Activated CD4-positive, alpha-beta T cell treated with anti-CD3 and anti-CD28 coated beads, Interleukin-2, amount 10 ng/mL, durations not matched to agents 7 days and 5 days (primary cell): ENCODE measurements around the gene PHGDH. TPM values are rescaled to one million over a fixed set of nuclear protein-coding genes. Genes with fewer than 3 reads are reported as not detected.

Experiments
- CTCF ChIA-PET: fragments of 350-600 bp; sonication (Branson Sonifier 250); formaldehyde crosslinking; loops from one replicate; lab custom pipeline; 2021; ENCODE audit warnings: antibody characterized with exemption; lab: Charles Lee
- POLR2A ChIA-PET: fragments of 350-600 bp; sonication (Branson Sonifier 250); formaldehyde crosslinking; loops from one replicate; lab custom pipeline; 2021; ENCODE audit warnings: antibody characterized with exemption; lab: Charles Lee
- DNase-seq: peaks from one replicate; pipeline ENCODE4 v3.0.0-alpha.2; 2020
- H3K27ac Mint-ChIP-seq: one replicate; pipeline ENCODE4 v1.8.0; 2021; ENCODE audit warnings: mild to moderate bottlenecking, moderate library complexity, mixed read lengths
- H3K27me3 Mint-ChIP-seq: one replicate; pipeline ENCODE4 v1.8.0; 2021; ENCODE audit warnings: mixed read lengths
- H3K36me3 Mint-ChIP-seq: one replicate; pipeline ENCODE4 v1.8.0; 2021; ENCODE audit warnings: low read depth, mixed read lengths
- H3K4me1 Mint-ChIP-seq: one replicate; pipeline ENCODE4 v1.8.0; 2021; ENCODE audit warnings: mixed read lengths
- H3K4me3 Mint-ChIP-seq: one replicate; pipeline ENCODE4 v1.8.0; 2021; ENCODE audit warnings: mild to moderate bottlenecking, moderate library complexity, mixed read lengths
- H3K9me3 Mint-ChIP-seq: one replicate; pipeline ENCODE4 v1.8.0; 2021; ENCODE audit warnings: mixed read lengths
- total RNA-seq, 2 experiments: library from RNA; stranded (reverse); gene quantifications; one replicate each; pipeline ENCODE4 v1.2.3, GENCODE V29; 2021

PHGDH gene
- total RNA-seq, 2 experiments from 2014 or later, result 102 to 115 TPM

DNA sequence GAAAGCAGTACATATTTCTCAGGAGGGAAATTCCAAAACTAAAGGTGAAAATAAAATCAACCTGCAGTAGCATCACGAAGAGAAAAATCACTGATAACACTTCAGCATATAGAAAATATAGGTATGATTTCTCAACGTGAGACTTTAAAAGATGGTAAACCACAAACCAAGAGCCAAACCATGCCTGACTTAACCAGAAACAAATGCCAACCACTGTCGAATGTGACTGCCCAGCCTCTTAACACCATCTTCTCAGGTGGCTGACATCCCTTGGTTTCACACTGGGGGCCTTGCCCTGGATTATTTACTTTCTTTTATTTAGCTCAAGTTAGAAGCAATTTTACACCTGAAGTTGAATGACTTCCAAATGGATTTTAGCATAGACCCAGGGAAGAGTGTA lies 46.9 kb downstream of the PHGDH start:
- Mint-ChIP-seq H3K9me3 (no peaks in the 10 kb centered on the region), H3K27ac (no peak overlapping the region), H3K4me1 (peaks cover 13% of the 10 kb centered on the region), H3K36me3 (no peaks in the 10 kb centered on the region), H3K4me3 (no peak overlapping the region), H3K27me3 (peaks cover 39% of the 10 kb centered on the region)
- POLR2A ChIA-PET, result no interaction called here
- CTCF ChIA-PET, result interaction anchor here (0.7 to 1.1 kb wide), 2 partner anchors 13 to 21 kb away, joined by 3 to 4 read pairs; no protein-coding TSS in a partner anchor
- DNase-seq, result no peak

DNA sequence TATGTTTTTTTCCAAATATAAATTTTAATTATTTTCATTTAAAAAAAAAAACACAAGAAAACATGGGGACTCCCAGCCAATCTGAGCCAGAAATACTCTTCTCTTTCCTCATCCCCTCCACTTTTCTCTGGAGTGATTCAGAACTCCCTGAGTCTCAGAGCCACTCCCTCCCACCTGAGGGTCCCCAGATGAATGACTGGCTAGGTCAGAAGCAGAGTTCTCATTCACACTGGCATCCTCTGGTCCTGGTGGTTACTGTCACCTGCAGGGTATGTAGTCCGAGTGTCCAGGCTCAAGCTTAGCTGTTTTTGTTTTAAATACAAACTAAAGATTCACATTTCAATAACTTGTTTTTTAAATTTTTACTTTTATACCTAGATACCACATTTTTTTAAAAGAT lies 50.7 kb downstream of the PHGDH start:
- DNase-seq, result no peak
- H3K4me3 Mint-ChIP-seq, result no peak overlapping the region
- POLR2A ChIA-PET, result no interaction called here
- no peak overlapping the region for H3K27ac Mint-ChIP-seq
- H3K9me3 Mint-ChIP-seq, result no peaks in the 10 kb centered on the region
- H3K4me1 Mint-ChIP-seq, result peaks cover 11% of the 10 kb centered on the region
- peaks cover 51% of the 10 kb centered on the region for H3K27me3 Mint-ChIP-seq
- CTCF ChIA-PET, result no interaction called here
- H3K36me3 Mint-ChIP-seq, result no peaks in the 10 kb centered on the region

DNA sequence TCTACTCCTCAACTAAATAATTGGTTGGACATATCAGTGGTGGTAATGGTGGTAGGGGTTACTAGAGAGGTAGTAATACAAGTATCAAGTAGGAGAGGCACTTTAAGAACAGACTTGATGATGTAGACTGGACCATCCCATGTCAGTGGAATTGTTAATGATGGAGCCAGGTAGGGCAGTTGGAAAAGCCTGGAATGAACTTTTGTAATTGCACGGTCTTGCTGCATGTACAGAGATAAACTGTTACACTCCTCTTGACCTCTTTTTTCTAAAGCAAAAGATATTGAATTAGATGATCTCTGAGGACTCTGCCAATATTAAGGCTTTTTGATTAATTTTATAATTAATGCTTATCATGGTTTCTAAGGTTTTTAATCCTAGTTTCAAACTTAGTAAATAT lies 51.2 kb downstream of the PHGDH start:
- CTCF ChIA-PET, result no interaction called here

DNA sequence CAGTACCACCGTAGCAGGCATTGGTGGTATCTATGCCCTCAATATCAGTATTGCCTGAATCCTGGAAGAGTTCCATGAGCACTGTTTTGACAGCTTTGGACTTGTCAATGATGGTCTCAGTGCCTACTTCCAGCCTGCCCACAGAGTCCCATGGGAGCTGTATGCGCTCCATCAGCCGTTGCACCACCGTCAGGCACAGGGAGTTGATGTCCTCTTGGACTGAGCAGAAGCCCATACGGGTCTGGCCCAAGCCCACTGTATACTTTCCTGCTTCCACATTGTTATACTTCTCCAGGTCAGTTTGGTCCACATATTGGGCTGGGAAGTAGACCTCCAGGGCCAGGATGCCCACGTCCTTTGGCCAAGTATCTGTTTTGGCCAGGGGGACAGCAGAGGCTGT lies 52.5 kb downstream of the PHGDH start:
- Mint-ChIP-seq H3K4me1 (peaks cover 3% of the 10 kb centered on the region), H3K9me3 (no peaks in the 10 kb centered on the region), H3K27me3 (peaks cover 53% of the 10 kb centered on the region), H3K4me3 (no peak overlapping the region), H3K27ac (no peak overlapping the region), H3K36me3 (no peaks in the 10 kb centered on the region)
- ChIA-PET POLR2A (no interaction called here), CTCF (no interaction called here)
- no peak for DNase-seq

More for the DNA sequence above, 51.2 kb downstream of the PHGDH start:
- POLR2A ChIA-PET, result no interaction called here
- peaks cover 50% of the 10 kb centered on the region for H3K27me3 Mint-ChIP-seq
- peaks cover 11% of the 10 kb centered on the region for H3K4me1 Mint-ChIP-seq
- no peaks in the 10 kb centered on the region for H3K9me3 Mint-ChIP-seq
- H3K36me3 Mint-ChIP-seq, result no peaks in the 10 kb centered on the region
- H3K4me3 Mint-ChIP-seq, result no peak overlapping the region
- DNase-seq, result no peak
- H3K27ac Mint-ChIP-seq, result no peak overlapping the region

DNA sequence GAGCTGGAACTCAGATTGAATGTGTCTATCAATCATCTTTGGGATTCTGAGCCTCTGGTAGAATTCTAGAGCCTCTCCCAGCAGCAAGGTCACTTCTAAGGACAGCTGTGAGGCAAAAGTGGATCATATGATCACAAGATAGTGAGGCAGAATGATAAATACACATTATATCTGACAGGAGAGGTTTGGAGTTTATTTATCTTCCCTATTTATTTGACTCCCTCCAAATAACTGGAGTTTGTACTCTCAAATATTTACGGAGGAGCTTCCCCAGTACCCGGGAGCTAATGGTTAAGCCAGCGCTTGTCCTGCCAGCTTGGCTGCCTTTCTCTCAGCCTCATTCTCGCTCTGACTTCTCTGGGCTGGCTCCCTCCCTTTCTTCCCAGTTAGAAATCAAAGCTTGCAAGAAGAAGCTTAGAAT lies 54.6 kb downstream of the PHGDH start:
- H3K27ac Mint-ChIP-seq, result no peak overlapping the region
- H3K9me3 Mint-ChIP-seq, result no peaks in the 10 kb centered on the region
- H3K27me3 Mint-ChIP-seq, result peaks cover 46% of the 10 kb centered on the region

DNA sequence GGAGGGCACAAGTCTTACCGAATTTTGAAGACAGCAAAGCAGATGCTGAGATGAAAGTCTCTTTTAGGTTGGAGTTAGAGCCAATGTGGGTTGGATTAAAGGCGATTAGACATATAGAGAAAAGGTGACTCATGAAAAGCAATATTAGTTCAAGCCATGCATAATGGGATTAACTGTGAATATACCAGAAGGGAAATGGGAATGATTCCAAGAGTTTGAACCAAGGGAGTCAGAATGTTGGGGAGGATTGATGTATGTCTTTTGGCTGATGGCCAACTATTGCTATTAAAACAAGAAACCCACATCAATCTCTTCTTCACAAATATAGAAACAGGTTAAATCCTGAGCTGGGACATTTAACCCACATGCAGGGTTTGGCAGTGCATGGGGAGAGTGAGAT lies 55.8 kb downstream of the PHGDH start:
- no peaks in the 10 kb centered on the region for H3K36me3 Mint-ChIP-seq
- CTCF ChIA-PET, result no interaction called here
- POLR2A ChIA-PET, result no interaction called here
- no peak overlapping the region for H3K4me3 Mint-ChIP-seq
- peaks cover 50% of the 10 kb centered on the region for H3K27me3 Mint-ChIP-seq
- H3K9me3 Mint-ChIP-seq, result no peaks in the 10 kb centered on the region
- DNase-seq, result no peak
- H3K4me1 Mint-ChIP-seq, result no peaks in the 10 kb centered on the region
- no peak overlapping the region for H3K27ac Mint-ChIP-seq

More for the DNA sequence above, 54.6 kb downstream of the PHGDH start:
- Mint-ChIP-seq H3K4me1 (no peaks in the 10 kb centered on the region), H3K4me3 (no peak overlapping the region), H3K36me3 (no peaks in the 10 kb centered on the region)
- no peak for DNase-seq
- ChIA-PET CTCF (no interaction called here), POLR2A (no interaction called here)

DNA sequence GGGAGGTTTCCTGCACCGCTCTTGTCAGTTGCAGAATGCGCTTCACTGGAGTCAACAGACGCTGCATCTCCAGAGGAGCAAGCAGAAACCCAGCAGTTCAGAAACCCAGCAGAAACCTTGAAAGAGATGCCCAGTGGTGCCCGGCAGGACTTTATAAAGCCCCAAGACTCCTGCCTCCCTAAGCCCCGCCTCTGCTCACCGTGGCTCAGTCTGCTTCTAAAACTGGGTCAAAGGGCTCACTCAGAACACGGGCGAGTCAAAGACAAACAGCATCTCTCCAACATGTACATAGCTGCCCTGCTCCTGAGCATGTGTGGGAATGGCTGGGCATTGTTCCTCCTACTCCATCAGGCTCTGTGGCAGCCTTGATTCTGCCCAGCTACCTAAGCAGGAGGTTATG lies 57.0 kb downstream of the PHGDH start, which contains the start of gene HMGCS2:
Gene HMGCS2 (minus strand): TSS at position 128 of the 400 bp plus-strand sequence. CDS start 61 bp downstream, at position 67.
- no peaks in the 10 kb centered on the region for H3K9me3 Mint-ChIP-seq
- ChIA-PET CTCF (no interaction called here), POLR2A (no interaction called here)
- H3K4me1 Mint-ChIP-seq, result no peaks in the 10 kb centered on the region
- no peaks in the 10 kb centered on the region for H3K36me3 Mint-ChIP-seq
- H3K27ac Mint-ChIP-seq, result no peak within 1 kb of the TSS
- H3K27me3 Mint-ChIP-seq, result peaks cover 47% of the 10 kb centered on the region
- no peak within 1 kb of the TSS for H3K4me3 Mint-ChIP-seq
- DNase-seq, result no peak

DNA sequence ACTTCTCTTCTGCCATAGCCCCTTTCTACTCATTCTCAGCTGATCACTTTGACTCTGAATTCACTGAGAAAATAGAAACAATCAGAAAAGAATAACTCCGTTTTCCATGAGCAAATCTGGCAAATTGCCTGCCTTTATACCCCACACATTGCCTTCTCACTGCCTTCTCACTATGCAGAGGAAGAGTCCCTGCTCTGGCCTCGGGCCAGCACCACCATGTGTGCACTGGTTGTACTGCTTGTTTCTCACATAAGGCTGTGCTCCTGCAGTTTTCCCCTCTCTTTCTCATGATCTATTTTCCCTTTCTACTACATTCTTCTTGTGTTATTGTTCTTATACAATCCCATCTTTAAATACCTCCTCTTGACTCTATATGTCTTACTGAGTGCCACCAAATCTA lies 59.3 kb downstream of the PHGDH start:
- Mint-ChIP-seq H3K36me3 (no peaks in the 10 kb centered on the region), H3K4me3 (no peak overlapping the region), H3K9me3 (no peaks in the 10 kb centered on the region), H3K4me1 (no peaks in the 10 kb centered on the region), H3K27ac (no peak overlapping the region), H3K27me3 (peaks cover 33% of the 10 kb centered on the region)
- CTCF ChIA-PET, result no interaction called here
- POLR2A ChIA-PET, result no interaction called here
- DNase-seq, result no peak

DNA sequence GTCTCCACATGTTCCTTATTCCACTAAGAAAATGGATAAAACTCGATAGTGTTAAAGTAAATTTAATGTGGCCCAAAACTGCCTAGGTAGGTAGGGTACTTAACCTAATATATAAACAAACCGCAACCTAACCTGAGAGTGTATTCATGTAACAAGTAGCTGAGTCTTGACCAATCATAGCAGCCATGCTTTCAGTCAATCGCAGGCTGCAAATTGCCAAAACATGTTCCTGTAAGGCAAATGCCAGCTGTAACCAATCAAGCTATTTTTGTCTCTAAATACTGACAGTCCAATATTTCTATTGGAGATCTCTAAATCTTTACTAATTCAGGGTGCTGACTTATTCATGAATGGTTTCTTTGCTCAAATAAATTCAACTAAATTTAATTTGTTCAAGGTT lies 60.0 kb downstream of the PHGDH start:
- no peak overlapping the region for H3K27ac Mint-ChIP-seq
- no peaks in the 10 kb centered on the region for H3K9me3 Mint-ChIP-seq
- CTCF ChIA-PET, result no interaction called here
- H3K4me1 Mint-ChIP-seq, result no peaks in the 10 kb centered on the region
- peaks cover 30% of the 10 kb centered on the region for H3K27me3 Mint-ChIP-seq
- no peak overlapping the region for H3K4me3 Mint-ChIP-seq
- no peaks in the 10 kb centered on the region for H3K36me3 Mint-ChIP-seq
- DNase-seq, result no peak
- POLR2A ChIA-PET, result no interaction called here

DNA sequence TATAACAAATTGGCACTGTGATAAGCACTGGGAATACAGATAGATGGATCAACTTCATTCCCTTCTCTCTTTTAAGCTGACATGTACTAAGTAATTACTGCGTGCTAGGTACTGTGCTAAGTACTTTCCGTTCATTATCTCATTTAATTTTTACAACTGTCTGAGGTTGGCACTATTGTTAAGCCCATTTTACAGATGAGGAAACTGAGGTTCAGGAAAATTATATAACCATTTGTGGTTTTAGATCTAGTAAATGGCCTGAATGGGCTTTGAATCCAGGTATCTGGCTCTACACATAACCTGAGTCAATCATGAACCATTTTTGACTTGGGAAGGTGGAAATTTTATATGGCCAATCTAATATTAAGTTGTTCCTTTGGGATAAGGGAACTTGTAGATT lies 60.6 kb downstream of the PHGDH start:
- CTCF ChIA-PET, result no interaction called here

DNA sequence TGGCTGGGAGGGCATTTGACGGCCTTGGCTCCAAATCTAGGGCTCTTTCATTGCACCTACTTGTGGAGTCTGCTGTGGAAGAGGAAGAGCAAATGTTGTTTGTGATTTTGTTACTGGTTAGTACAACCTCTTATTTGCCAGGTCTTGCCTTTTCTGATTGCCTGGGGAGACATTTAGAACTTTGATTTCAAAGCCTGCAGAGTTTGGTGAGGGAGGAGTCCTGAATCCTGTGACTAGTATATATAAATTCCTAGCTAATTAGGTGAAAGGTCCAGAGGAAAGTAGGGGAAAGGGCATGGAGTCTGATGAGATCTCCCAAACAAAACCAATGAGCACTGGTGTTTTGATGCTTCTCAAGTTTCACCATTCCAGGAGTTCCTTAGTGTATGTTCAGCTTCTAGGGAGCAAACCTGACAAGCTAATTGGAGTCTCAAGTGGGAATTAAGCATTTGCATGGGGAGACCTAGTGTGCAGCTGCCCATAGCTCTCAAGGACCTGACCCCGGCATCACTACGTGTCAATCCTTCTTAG lies 62.0 kb downstream of the PHGDH start:
- no peak overlapping the region for H3K4me3 Mint-ChIP-seq
- peaks cover 19% of the 10 kb centered on the region for H3K27me3 Mint-ChIP-seq
- CTCF ChIA-PET, result interaction anchor here (1.5 kb wide), 1 partner anchor 10 kb away, joined by 4 read pairs; no protein-coding TSS in a partner anchor
- DNase-seq, result no peak
- H3K9me3 Mint-ChIP-seq, result no peaks in the 10 kb centered on the region
- H3K4me1 Mint-ChIP-seq, result no peaks in the 10 kb centered on the region
- POLR2A ChIA-PET, result no interaction called here
- no peak overlapping the region for H3K27ac Mint-ChIP-seq
- H3K36me3 Mint-ChIP-seq, result no peaks in the 10 kb centered on the region

More for the DNA sequence above, 60.6 kb downstream of the PHGDH start:
- POLR2A ChIA-PET, result no interaction called here
- Mint-ChIP-seq H3K27me3 (peaks cover 26% of the 10 kb centered on the region), H3K36me3 (no peaks in the 10 kb centered on the region), H3K9me3 (no peaks in the 10 kb centered on the region), H3K4me1 (no peaks in the 10 kb centered on the region), H3K27ac (no peak overlapping the region), H3K4me3 (no peak overlapping the region)
- DNase-seq, result no peak

DNA sequence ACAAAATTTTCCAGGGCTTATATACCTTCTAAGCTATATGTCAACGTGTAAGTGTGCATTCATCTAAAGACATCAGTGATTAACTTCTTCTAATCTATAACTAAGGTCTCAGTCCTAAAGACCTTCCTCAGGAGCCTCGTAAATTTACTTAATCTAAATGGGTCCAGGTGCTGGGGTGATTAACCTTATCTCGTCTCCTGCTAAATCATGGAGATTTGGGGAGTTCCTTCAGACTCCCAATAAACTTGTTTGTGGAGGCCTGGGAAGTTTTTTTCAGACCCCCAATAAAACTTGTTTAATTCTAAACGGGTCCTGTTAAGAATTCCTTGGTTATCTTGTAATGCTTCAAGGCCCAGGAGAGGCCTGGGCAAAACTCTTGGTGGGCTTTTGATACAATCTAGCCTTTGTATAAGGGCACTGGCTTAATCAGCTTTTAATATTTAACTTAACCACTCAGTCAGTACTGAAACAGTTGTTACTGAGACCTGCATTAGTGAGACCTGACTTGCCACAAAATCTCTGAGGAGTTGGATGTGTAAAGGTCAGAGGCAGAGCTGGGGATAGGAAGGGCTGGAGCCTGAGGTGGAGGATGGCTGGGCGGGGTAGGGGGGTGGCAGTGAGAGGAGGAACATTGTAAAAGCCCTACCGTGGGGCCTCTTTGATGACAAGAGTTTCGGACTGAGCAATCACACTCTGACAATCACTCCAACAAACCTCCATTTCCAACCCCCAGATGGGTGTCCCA lies 63.2 kb downstream of the PHGDH start:
- no peaks in the 10 kb centered on the region for H3K9me3 Mint-ChIP-seq
- no peak for DNase-seq
- no peak overlapping the region for H3K27ac Mint-ChIP-seq
- H3K4me1 Mint-ChIP-seq, result no peaks in the 10 kb centered on the region
- CTCF ChIA-PET, result interaction anchor here (1.5 kb wide), 1 partner anchor 9 kb away, joined by 4 read pairs; no protein-coding TSS in a partner anchor
- no peaks in the 10 kb centered on the region for H3K36me3 Mint-ChIP-seq
- peaks cover 24% of the 10 kb centered on the region for H3K27me3 Mint-ChIP-seq
- POLR2A ChIA-PET, result no interaction called here
- no peak overlapping the region for H3K4me3 Mint-ChIP-seq

DNA sequence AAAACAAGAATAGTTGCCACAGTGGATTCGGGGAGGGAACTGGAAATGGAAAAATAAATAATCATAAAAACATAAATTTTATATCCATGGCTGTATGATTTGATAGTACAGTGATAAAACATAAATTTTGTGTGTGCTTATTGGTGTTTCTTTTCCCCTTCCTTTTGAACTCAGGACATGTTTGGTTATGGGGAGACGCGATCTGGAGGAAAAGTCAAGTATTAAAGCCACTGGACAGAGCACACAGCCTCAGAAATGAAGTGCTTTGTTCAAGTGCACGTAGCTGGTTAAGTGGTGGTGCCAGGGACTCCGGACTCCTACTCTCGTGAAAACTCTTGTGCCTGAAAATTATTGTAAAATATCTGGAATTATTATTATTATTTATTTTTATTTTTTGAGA lies 66.6 kb downstream of the PHGDH start:
- Mint-ChIP-seq H3K4me1 (peaks cover 2% of the 10 kb centered on the region), H3K36me3 (no peaks in the 10 kb centered on the region)
- CTCF ChIA-PET, result no interaction called here

More for the DNA sequence above, 66.6 kb downstream of the PHGDH start:
- POLR2A ChIA-PET, result no interaction called here
- Mint-ChIP-seq H3K4me3 (no peak overlapping the region), H3K27me3 (peaks cover 48% of the 10 kb centered on the region), H3K9me3 (no peaks in the 10 kb centered on the region), H3K27ac (no peak overlapping the region)
- no peak for DNase-seq
